NCI-H2081 (cell line): ENCODE measurements around the gene IDUA.

Experiments used
- DNase-seq, 2 experiments: peaks; one replicate each; lab custom pipeline; 2025; lab: John Stamatoyannopoulos, UW

The IDUA gene

GRCh38 chr4:1031956-1032795 lies 45.3 kb downstream of the IDUA start:
- no peak for DNase-seq

DNA sequence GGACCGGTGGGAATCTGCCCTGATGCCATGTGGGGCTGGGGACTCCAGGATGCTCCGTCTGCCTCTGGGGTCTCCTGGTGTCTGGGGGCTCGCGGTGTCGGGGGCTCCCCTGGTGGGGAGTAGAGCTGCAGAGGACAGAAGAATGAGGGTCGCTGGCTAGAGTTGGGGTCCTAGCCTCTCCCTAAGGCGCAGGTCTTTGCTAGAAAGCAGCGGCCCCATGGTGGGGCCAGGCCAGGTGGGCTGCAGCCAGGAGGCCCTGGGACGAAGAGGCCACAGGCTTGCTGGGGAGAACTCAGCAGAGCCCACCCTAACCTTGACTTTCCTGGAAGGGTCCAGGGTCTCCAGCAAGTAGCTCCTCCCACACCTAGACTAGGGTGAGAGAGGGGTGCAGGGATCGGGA lies 46.0 kb downstream of the IDUA start:
- DNase-seq, result no peak

- no peak for DNase-seq
Measured at GRCh38 chr4:1033840-1034551, 47.2 kb downstream of the IDUA start.

- no peak for DNase-seq
Measured at GRCh38 chr4:1035510-1035909, 48.7 kb downstream of the IDUA start.

DNA sequence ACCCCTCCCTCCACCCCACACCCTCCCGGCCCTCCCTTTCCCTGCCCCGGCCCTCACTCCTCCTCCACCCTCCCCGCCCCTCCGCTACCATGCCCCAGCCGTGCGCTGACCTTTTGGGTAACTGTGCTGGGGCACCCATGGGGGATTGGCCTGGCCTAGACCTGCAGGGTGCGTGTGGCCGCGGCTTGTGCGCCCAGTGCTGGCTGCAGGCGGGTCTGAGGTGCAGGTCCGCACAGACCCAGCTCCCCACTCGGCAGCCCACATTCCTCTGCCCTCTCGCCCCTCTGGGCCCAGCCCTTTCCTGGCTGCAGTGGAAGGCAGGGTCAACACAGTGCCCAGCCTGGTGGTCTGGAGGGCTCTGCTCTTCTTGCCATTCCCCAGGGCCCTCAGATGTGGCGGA lies 49.3 kb downstream of the IDUA start:
- DNase-seq, result no peak

GRCh38 chr4:1036976-1037810 lies 50.3 kb downstream of the IDUA start:
- no peak for DNase-seq

- no peak for DNase-seq
Measured at GRCh38 chr4:1038948-1039492, 52.2 kb downstream of the IDUA start.

DNA sequence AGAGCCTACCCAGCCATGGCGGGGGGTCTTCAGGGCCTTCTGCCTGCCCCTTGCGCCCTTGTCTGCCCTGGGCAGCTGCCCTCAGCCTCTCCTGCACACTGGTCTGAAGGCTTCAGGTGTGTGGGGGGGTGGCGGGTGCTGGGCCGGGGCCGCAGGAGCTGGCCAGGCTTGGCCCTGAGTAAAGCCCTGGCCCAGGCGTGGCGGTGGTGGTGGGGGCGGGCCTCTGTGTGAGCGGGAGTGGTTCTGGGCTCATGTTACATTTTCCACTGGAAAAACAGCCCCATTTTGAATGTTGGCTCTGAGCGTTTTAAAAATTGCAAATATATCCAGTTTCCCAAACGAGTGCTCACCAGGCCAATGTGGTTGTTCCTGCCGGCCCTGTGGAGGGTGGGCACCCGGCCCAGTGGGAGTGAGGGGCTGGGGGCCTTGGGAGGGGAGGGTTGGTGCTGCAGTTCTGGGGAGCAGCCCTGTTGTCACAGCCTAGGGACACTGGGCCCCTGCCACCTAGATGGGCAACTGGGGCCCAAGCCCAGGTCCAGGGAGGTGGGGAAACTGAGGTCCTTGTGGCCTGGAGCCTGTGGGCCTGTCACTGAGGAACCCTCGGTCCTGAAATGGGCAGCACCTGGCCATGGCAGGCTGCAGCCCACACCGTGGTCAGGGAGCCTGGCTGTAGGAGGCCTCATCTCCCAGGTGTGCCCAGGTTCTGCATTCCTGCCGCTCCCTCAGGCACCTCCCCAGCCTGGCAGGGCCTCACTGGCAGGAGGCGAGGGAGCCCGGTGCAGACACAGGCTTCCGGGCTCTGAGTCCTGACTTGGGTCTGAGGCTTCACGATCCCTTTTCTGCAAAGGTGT lies 52.9 kb downstream of the IDUA start:
- no peak for DNase-seq

GRCh38 chr4:1040344-1041146 lies 53.7 kb downstream of the IDUA start:
- DNase-seq, result no peak

DNA sequence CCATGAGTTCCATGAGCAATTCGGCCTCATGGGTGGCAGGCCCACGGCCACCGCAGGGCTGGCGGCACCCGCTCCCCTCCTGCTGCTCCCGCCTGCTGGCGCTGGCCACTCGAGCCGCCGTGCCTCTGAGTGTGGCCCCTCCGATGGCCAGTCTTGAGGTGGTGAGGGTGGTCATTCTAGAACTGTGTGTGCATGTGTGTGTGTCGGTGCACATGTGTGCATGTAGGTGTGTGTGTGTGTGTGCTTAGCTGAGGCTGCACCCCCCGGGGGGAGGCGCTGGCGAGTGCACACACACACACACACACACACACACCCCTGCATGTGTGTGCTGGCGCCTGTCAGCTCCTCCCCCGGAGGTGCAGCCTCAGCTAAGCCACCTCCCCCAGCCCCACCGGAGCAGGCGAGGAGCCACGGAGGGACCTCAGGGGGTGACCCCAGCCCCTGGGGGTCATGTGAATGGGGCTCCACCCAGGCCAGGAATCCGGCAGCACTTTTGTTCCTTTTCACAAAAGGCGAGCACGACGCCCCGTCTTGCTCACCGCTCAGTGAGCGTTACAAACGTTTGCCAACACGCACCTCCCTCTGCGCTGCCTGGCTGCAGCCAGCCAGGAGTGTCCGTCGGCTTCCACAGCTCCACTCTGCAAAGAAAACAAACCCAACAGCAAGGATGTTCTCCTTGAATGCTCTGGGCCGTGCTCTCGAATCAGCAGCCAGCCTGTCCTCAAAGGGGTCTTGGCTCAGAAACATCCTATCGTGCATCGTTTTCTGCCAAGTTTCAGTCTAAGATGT lies 54.5 kb downstream of the IDUA start:
- no peak for DNase-seq

GRCh38 chr4:1041936-1042330 lies 55.1 kb downstream of the IDUA start:
- no peak for DNase-seq

DNA sequence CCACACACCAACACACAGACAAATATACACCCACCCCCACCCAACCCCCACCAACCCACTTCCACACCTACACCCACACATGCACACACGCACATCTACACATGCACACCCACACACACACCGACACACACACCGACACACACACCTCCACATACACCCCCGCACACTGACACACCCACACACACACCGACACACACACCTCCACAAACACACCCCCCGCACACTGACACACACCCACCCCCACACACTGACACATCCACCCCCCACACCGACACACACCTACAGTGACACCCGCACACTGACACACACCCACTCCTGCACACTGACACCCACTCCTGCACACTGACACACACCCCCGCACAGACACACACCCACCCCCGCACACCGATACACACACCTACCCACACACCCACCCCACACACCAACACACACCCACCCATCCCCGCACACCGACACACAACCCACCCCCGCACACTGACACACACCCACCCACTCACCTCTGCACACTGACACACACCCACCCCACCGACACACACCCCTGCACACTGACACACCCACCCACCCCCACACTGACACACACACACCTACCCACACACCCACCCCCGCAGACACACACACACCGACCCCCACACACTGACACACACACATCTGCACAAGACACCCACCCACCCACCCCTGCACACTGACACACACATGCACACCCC lies 55.7 kb downstream of the IDUA start:
- DNase-seq, result no peak

- DNase-seq, result no peak
Measured at GRCh38 chr4:1043162-1043561, 56.3 kb downstream of the IDUA start.

- no peak for DNase-seq
Measured at GRCh38 chr4:1043651-1044468, 57.0 kb downstream of the IDUA start.

- no peak for DNase-seq
Measured at GRCh38 chr4:1044469-1045192, 57.8 kb downstream of the IDUA start.

- no peak for DNase-seq
Measured at GRCh38 chr4:1045193-1045594, 58.4 kb downstream of the IDUA start.

DNA sequence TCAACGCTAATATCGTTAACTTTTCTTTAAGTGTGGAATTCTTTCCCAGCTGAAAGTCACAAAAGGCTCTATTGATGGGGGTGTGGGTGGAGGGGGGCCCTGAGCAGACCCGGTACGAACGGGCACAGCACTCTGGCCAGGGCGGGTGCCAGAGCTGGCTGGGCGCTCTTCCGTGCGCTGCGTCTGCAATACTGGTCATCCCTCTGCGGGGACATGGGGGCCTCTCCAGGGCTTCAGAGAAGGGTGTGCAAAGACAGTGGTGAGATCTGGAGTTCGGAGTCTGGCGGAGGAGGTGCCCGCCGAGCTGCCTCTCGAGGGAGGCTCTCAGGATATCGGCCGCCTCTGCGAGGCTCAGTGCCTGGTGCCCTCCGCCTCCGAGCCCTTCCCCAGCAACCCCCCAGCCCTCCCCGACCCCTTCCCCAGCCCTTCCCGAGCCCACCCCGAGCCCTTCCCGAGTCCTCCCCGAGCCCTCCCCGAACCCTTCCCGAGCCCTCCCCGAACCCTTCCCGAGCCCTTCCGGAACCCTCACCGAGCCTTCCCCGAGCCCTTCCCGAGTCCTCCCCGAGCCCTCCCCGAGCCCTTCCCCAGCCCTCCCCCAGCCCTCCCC lies 58.9 kb downstream of the IDUA start:
- no peak for DNase-seq
